Mesenteric fat pad (tissue), 1 donor: ENCODE measurements around the gene RUFY1. TPM values are rescaled to one million over a fixed set of nuclear protein-coding genes. Genes with fewer than 3 reads are reported as not detected.
"Not testable (repeated sequence)": the region's sequence is repeated elsewhere in the genome, so short reads cannot be mapped to it uniquely, and the experiment has no call there.

Experiments used
- DNase-seq: peaks from one replicate; pipeline ENCODE4 v3.0.0-alpha.2; 2020; ENCODE audit warnings: low spot score
- total RNA-seq: library from RNA; stranded (reverse); fragmentation: NEBNext Ultra II Directional; extraction: Animal tissue kit (Norgen Biotek cat#: 25700); gene quantifications from one replicate; pipeline ENCODE4 v1.2.1, GENCODE V29; 2021
- donor health status: DM: yes; HTN: yes; CAD: no.

The RUFY1 gene
- total RNA-seq, 1 donor from 2014 or later, result 40.9 TPM

DNA sequence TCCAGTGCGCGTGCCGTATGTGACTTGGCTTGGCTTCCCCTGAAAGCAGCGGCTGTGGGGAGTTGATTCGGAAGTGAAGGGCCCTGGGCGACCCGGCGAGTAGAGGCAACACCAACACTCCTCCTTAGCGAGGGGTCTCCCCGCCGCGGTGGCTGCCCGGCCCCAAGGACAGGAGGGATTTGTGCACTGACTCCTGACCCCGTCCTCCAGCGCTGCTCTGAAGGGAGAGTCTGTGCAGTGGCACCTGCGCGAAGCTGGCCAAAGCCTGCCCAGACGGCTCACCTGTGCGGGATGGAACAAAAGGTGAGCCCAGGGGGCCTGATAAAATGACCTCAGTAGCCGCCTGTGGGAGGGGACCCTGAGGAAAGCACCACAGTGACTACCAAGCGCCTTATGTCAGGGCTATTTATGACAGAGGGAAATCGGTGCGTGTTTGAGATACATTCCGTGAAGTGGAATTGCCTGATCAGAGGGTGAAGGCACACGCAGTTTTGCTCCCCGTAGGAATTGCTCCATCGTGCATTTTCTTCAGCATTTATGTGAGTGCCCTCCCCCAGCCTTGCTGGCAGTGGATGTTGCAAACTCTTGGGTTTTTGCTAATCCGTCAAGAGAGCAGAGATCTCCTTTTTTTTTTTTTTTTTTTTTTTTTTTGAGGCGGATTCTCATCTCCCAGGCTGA lies 108.0 kb downstream of the RUFY1 start:
- not testable (repeated sequence) for DNase-seq

Other genes with a start within 250 kb of the RUFY1 start
- gene ADAMTS2, start 205.1 kb upstream of the RUFY1 start, total RNA-seq, result 79.4 TPM
- 429 TPM for gene HNRNPH1, start 73.1 kb downstream of the RUFY1 start, total RNA-seq
- not detected for gene CBY3, start 130.5 kb downstream of the RUFY1 start, total RNA-seq
- 649 TPM for gene CANX, start 148.4 kb downstream of the RUFY1 start, total RNA-seq
- 20.4 TPM for gene MAML1, start 182.3 kb downstream of the RUFY1 start, total RNA-seq
- gene LTC4S, start 243.4 kb downstream of the RUFY1 start, total RNA-seq, result 9.6 TPM